ENCODE results near the gene ZSWIM6. TPM values are rescaled to one million over a fixed set of nuclear protein-coding genes. Genes with fewer than 3 reads are reported as not detected.
"Not testable (repeated sequence)": the region's sequence is repeated elsewhere in the genome, so short reads cannot be mapped to it uniquely, and the experiment has no call there.

The ZSWIM6 gene
- total RNA-seq, 1 donor from 2014 or later, result 20.3 TPM

DNA sequence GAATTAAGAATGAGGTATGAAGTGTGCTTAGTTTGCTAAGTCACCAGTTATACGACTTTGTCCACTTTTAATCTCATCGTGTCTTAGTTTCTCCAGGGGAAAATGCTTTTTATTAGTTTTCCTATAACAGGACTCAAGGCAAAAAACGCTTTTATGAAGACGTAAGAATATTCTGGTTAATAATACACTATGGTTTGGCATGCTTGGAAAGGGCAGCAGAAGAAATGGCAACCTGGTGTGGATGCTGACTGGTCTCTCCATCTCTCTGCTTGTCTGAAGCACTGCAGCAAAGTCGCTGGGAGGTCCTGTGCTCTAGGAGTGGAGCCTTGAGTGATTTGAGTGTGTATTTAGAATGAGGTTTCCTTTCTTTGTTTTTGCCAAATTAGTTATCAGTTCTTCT is 78.8 kb downstream of the ZSWIM6 start:
- no peak for DNase-seq (ENCODE audit: low spot score)
- Mint-ChIP-seq H3K9me3 (ENCODE audit: low read depth) (no peaks in the 10 kb centered on the region), H3K27me3 (ENCODE audit: low read depth) (no peaks in the 10 kb centered on the region), H3K27ac (ENCODE audit: unreplicated experiment) (peak overlapping the region; percentile 88), H3K36me3 (ENCODE audit: low read depth) (no peaks in the 10 kb centered on the region), H3K4me3 (ENCODE audit: unreplicated experiment) (no peak overlapping the region), H3K4me1 (ENCODE audit: low read depth) (peaks cover 61% of the 10 kb centered on the region)
- TF ChIP-seq, protein P1, sequence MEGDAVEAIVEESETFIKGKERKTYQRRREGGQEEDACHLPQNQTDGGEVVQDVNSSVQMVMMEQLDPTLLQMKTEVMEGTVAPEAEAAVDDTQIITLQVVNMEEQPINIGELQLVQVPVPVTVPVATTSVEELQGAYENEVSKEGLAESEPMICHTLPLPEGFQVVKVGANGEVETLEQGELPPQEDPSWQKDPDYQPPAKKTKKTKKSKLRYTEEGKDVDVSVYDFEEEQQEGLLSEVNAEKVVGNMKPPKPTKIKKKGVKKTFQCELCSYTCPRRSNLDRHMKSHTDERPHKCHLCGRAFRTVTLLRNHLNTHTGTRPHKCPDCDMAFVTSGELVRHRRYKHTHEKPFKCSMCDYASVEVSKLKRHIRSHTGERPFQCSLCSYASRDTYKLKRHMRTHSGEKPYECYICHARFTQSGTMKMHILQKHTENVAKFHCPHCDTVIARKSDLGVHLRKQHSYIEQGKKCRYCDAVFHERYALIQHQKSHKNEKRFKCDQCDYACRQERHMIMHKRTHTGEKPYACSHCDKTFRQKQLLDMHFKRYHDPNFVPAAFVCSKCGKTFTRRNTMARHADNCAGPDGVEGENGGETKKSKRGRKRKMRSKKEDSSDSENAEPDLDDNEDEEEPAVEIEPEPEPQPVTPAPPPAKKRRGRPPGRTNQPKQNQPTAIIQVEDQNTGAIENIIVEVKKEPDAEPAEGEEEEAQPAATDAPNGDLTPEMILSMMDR (IDR thresholded peaks at IDR 0.05), result no peak

DNA sequence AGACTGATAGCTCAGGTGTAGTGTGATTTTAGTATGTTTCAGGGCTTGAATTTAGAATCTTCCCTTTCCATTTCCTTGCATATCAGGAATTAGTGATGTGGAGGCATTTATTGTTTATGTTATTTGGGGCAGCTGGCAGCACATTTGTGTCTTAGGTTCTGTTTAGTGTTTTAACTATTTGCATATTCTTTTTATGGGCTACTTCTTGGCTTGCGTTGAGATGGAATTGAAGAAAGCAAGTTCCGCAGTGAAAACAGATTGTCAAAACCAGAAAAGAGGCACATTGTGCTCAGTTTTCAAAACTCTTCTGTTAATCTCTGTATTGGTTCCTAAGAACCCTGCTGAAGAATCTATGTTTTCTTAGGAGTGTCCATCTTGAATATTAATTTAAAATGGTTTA is 80.3 kb downstream of the ZSWIM6 start:
- TF ChIP-seq, protein P1 (IDR thresholded peaks at IDR 0.05), result no peak
- Mint-ChIP-seq H3K4me1 (ENCODE audit: low read depth) (peaks cover 75% of the 10 kb centered on the region), H3K4me3 (ENCODE audit: unreplicated experiment) (no peak overlapping the region), H3K9me3 (ENCODE audit: low read depth) (no peaks in the 10 kb centered on the region), H3K27ac (ENCODE audit: unreplicated experiment) (no peak overlapping the region), H3K36me3 (ENCODE audit: low read depth) (no peaks in the 10 kb centered on the region), H3K27me3 (ENCODE audit: low read depth) (no peaks in the 10 kb centered on the region)
- DNase-seq (ENCODE audit: low spot score), result no peak

DNA sequence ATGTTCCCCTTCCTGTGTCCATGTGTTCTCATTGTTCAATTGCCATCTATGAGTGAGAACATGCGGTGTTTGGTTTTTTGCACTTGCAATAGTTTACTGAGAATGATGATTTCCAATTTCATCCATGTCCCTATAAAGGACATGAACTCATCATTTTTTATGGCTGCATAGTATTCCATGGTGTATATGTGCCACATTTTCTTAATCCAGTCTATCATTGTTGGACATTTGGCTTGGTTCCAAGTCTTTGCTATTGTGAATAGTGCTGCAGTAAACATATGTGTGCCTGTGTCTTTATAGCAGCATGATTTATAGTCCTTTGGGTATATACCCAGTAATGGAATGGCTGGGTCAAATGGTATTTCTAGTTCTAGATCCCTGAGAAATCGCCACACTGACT is 81.1 kb downstream of the ZSWIM6 start:
- not testable (repeated sequence) for H3K4me3 Mint-ChIP-seq (ENCODE audit: unreplicated experiment); H3K9me3 Mint-ChIP-seq (ENCODE audit: low read depth); H3K27me3 Mint-ChIP-seq (ENCODE audit: low read depth); H3K27ac Mint-ChIP-seq (ENCODE audit: unreplicated experiment); H3K36me3 Mint-ChIP-seq (ENCODE audit: low read depth); DNase-seq (ENCODE audit: low spot score)
- H3K4me1 Mint-ChIP-seq (ENCODE audit: low read depth), result peaks cover 75% of the 10 kb centered on the region

DNA sequence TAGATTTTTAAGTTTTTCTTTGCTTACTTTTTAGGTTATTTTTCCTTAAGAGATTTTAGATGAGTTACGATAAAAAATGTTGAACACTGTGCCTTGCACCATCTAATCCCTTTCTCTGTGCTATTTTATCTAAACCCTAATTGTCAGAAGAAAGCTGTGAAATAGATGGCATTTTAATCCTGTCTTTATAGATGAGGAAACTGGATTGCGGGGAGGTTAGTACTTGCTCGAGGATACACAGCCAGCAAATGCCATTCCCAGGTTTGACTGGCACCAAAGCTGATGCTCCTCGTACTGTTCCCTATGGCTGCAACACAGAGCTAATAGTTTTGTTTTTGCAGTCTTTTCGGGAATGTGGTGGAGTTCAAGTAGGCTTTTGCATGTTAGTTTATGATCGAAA is 82.7 kb downstream of the ZSWIM6 start:
- H3K27ac Mint-ChIP-seq (ENCODE audit: unreplicated experiment), result no peak overlapping the region
- H3K9me3 Mint-ChIP-seq (ENCODE audit: low read depth), result no peaks in the 10 kb centered on the region
- no peaks in the 10 kb centered on the region for H3K36me3 Mint-ChIP-seq (ENCODE audit: low read depth)
- H3K4me1 Mint-ChIP-seq (ENCODE audit: low read depth), result peaks cover 59% of the 10 kb centered on the region
- DNase-seq (ENCODE audit: low spot score), result no peak
- TF ChIP-seq, protein P1 (IDR thresholded peaks at IDR 0.05), result no peak
- H3K27me3 Mint-ChIP-seq (ENCODE audit: low read depth), result no peaks in the 10 kb centered on the region
- H3K4me3 Mint-ChIP-seq (ENCODE audit: unreplicated experiment), result no peak overlapping the region

DNA sequence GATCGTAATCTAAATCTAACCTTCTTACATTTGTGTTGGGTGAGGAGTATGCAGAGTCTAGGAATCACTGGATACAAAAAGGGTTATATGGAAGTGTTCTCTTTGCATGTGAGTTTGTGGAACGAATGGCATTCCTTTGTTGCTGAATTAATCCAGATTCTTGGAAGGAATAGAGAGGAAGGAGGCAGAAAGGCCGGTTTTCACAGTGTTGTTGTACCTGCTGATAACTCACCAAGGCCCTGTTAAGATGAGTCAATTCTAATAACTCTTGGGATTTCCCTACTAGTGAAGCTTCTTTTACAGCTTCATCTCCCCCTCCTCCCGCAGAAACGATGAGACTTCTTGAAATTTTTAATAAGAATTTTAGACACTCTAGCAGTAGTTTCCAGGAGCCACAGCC is 84.0 kb downstream of the ZSWIM6 start:
- H3K4me3 Mint-ChIP-seq (ENCODE audit: unreplicated experiment), result no peak overlapping the region
- H3K4me1 Mint-ChIP-seq (ENCODE audit: low read depth), result peaks cover 51% of the 10 kb centered on the region
- H3K36me3 Mint-ChIP-seq (ENCODE audit: low read depth), result no peaks in the 10 kb centered on the region
- H3K27ac Mint-ChIP-seq (ENCODE audit: unreplicated experiment), result peak overlapping the region; percentile 9
- no peaks in the 10 kb centered on the region for H3K9me3 Mint-ChIP-seq (ENCODE audit: low read depth)
- H3K27me3 Mint-ChIP-seq (ENCODE audit: low read depth), result no peaks in the 10 kb centered on the region
- TF ChIP-seq, protein P1 (IDR thresholded peaks at IDR 0.05), result no peak
- DNase-seq (ENCODE audit: low spot score), result no peak

DNA sequence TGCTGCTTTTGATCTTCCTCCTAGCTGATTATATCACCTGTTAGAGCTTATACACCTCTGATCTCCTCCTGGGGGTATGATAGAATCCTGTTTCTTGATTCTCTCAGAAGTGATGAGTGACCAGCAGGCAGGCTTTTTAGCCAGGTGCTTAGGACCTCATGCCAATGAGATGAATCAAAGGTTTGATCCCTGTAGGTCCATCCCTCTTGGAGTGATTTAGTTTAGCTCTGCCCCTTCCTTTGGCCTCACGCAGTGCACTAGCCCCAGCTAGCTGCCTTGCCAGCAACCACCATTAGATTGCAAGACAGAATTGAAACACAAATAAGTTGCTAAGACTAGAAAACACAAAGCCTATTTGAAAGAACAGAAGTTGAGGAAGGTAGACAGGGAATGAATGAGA is 84.4 kb downstream of the ZSWIM6 start:
- Mint-ChIP-seq H3K27ac (ENCODE audit: unreplicated experiment) (no peak overlapping the region), H3K9me3 (ENCODE audit: low read depth) (no peaks in the 10 kb centered on the region), H3K36me3 (ENCODE audit: low read depth) (no peaks in the 10 kb centered on the region), H3K4me3 (ENCODE audit: unreplicated experiment) (no peak overlapping the region), H3K4me1 (ENCODE audit: low read depth) (peaks cover 49% of the 10 kb centered on the region), H3K27me3 (ENCODE audit: low read depth) (no peaks in the 10 kb centered on the region)
- TF ChIP-seq, protein P1 (IDR thresholded peaks at IDR 0.05), result no peak
- DNase-seq (ENCODE audit: low spot score), result no peak

Measured in chondrocyte (in vitro differentiated cells).